ENCODE data around the gene PSD4.

- TF ChIP-seq CTCF (IDR thresholded peaks at IDR 0.05 in 2 of 3, conservative IDR thresholded peaks at IDR 0.05 in 1 of 3; ENCODE audit: borderline replicate concordance in 1 of 3, insufficient read depth in 1 of 3, low read depth in 2 of 3, low read length in 2 of 3) (no peak), EZH2 (IDR thresholded peaks at IDR 0.05) (no peak), EGR1 (IDR thresholded peaks at IDR 0.05; ENCODE audit: low read depth) (no peak), REST (IDR thresholded peaks at IDR 0.05; ENCODE audit: low read depth) (no peak), JUND (IDR thresholded peaks at IDR 0.05) (no peak), SP1 (IDR thresholded peaks at IDR 0.05; ENCODE audit: low read depth) (no peak), POLR2AphosphoS5 (IDR thresholded peaks at IDR 0.05; ENCODE audit: low read depth, low read length) (no peak), POLR2A (IDR thresholded peaks at IDR 0.05; ENCODE audit: borderline replicate concordance, extremely low read depth, insufficient read depth, insufficient read length) (no peak), MAX (IDR thresholded peaks at IDR 0.05) (no peak), SIN3A (IDR thresholded peaks at IDR 0.05; ENCODE audit: low read depth) (no peak), CEBPB (IDR thresholded peaks at IDR 0.05; ENCODE audit: low read depth) (no peak), EZH2phosphoT487 (IDR thresholded peaks at IDR 0.05; ENCODE audit: borderline replicate concordance) (no peak)
These were observed 29.4 kb downstream of the PSD4 start for GRCh38 chr2:113203217-113203530.

Measured in HCT116 (cell line).